ENCODE results near the gene NME3.

NME3 gene

GRCh38 chr16:1793578-1794220 lies 22.4 kb upstream of the NME3 start, which contains the start of gene IGFALS:
Gene IGFALS (minus strand): TSS chr16:1793705. CDS start chr16:1793652, 53 bp downstream.
- no peak for DNase-seq (ENCODE audit: low spot score)

- DNase-seq (ENCODE audit: low spot score), result no peak
Measured at GRCh38 chr16:1792836-1793577, 21.7 kb upstream of the NME3 start.

- DNase-seq (ENCODE audit: low spot score), result no peak
Measured at GRCh38 chr16:1791943-1792812, 20.8 kb upstream of the NME3 start.

GRCh38 chr16:1791256-1791942 lies 20.1 kb upstream of the NME3 start:
- no peak for DNase-seq (ENCODE audit: low spot score)

- DNase-seq (ENCODE audit: low spot score), result no peak
Measured at GRCh38 chr16:1790611-1791255, 19.4 kb upstream of the NME3 start.

GRCh38 chr16:1790261-1790610 lies 18.9 kb upstream of the NME3 start:
- no peak for DNase-seq (ENCODE audit: low spot score)

GRCh38 chr16:1789643-1790045 lies 18.3 kb upstream of the NME3 start:
- DNase-seq (ENCODE audit: low spot score), result no peak

GRCh38 chr16:1788708-1789100 lies 17.4 kb upstream of the NME3 start:
- DNase-seq (ENCODE audit: low spot score), result no peak

- DNase-seq (ENCODE audit: low spot score), result peak; percentile 54
Measured at GRCh38 chr16:1788095-1788707, 16.9 kb upstream of the NME3 start.

- DNase-seq (ENCODE audit: low spot score), result no peak
Measured at GRCh38 chr16:1787322-1788094, 16.2 kb upstream of the NME3 start.

GRCh38 chr16:1787056-1787321 lies 15.6 kb upstream of the NME3 start:
- no peak for DNase-seq (ENCODE audit: low spot score)

GRCh38 chr16:1786242-1787055 lies 15.1 kb upstream of the NME3 start:
- DNase-seq (ENCODE audit: low spot score), result peak; percentile 63

GRCh38 chr16:1785846-1786170 lies 14.5 kb upstream of the NME3 start:
- DNase-seq (ENCODE audit: low spot score), result no peak

- DNase-seq (ENCODE audit: low spot score), result peak; percentile 59
Measured at GRCh38 chr16:1784977-1785845, 13.9 kb upstream of the NME3 start.

- peak; percentile 99 for DNase-seq (ENCODE audit: low spot score)
Measured at GRCh38 chr16:1782408-1783264, 11.3 kb upstream of the NME3 start, which contains the start of the genes NUBP2 and SPSB3. Gene NUBP2 (plus strand): TSS chr16:1782960. CDS start chr16:1783021, 61 bp downstream. Gene SPSB3 (minus strand): TSS chr16:1782571. CDS start chr16:1781483, 1,088 bp downstream.

- DNase-seq (ENCODE audit: low spot score), result no peak
Measured at GRCh38 chr16:1781758-1782407, 10.5 kb upstream of the NME3 start.

- DNase-seq (ENCODE audit: low spot score), result peak; percentile 53
Measured at GRCh38 chr16:1781254-1781653, 9.9 kb upstream of the NME3 start.

Data from left forelimb (tissue), 1 donor.